Keratinocyte (primary cell): ENCODE measurements around the gene AVL9. TPM values are rescaled to one million over a fixed set of nuclear protein-coding genes. Genes with fewer than 3 reads are reported as not detected.

Experiments
- DNase-seq: peaks from one replicate; pipeline ENCODE4 v3.0.0-alpha.2; 2011; ENCODE audit warnings: low read depth, missing footprints, low spot score
- FAIRE-seq: peaks from 2 replicates; lab custom pipeline; 2011; peaks lifted over from hg19 to GRCh38; lab: Jason Lieb, UNC
- H2AFZ ChIP-seq: 2 replicates; pipeline ENCODE4 v1.6.0; 2012; ENCODE audit warnings: low read length, control low read depth, inconsistent platforms; ENCODE audit not compliant: control insufficient read depth
- H3K27ac ChIP-seq: 2 replicates; pipeline ENCODE4 v1.5.1; 2011; ENCODE audit warnings: low read length; ENCODE audit not compliant: control insufficient read depth, insufficient read depth
- H3K27me3 ChIP-seq: 3 replicates; pipeline ENCODE4 v1.6.0; 2011; ENCODE audit warnings: low read length; ENCODE audit not compliant: control insufficient read depth, insufficient read depth; ENCODE audit errors: extremely low read depth
- H3K36me3 ChIP-seq, 2 experiments: 2 replicates in 1 of 2; 3 replicates in 1 of 2; pipeline ENCODE4 v1.5.1; 2011; ENCODE audit warnings: low read length in 2 of 2, mild to moderate bottlenecking in 1 of 2; ENCODE audit not compliant: control insufficient read depth in 2 of 2, insufficient read depth in 2 of 2; ENCODE audit errors: extremely low read depth in 1 of 2
- H3K4me1 ChIP-seq: 3 replicates; pipeline ENCODE4 v1.5.1; 2011; ENCODE audit warnings: low read length; ENCODE audit not compliant: control insufficient read depth, insufficient read depth; ENCODE audit errors: extremely low read depth
- H3K4me2 ChIP-seq: 3 replicates; pipeline ENCODE4 v1.6.0; 2011; ENCODE audit warnings: low read depth, low read length; ENCODE audit not compliant: control insufficient read depth, insufficient read depth; ENCODE audit errors: extremely low read depth
- H3K4me3 ChIP-seq, 3 experiments: fragments of 200-600 bp in 1 of 3; sonication (generic) in 1 of 3; 2 replicates in 2 of 3; 3 replicates in 1 of 3; pipeline ENCODE4 v1.5.1; 2011 to 2016; ENCODE audit warnings: low read length in 3 of 3, mild to moderate bottlenecking in 3 of 3, control low read depth in 2 of 3, inconsistent platforms in 1 of 3, low read depth in 1 of 3, mixed read lengths in 1 of 3, mixed run types in 1 of 3, moderate library complexity in 1 of 3; ENCODE audit not compliant: control insufficient read depth in 2 of 3, insufficient read depth in 2 of 3; ENCODE audit errors: extremely low read depth in 1 of 3
- H3K79me2 ChIP-seq: 2 replicates; pipeline ENCODE4 v1.6.0; 2012; ENCODE audit warnings: low read length; ENCODE audit not compliant: control insufficient read depth, insufficient read depth
- H3K9ac ChIP-seq: 3 replicates; pipeline ENCODE4 v1.6.0; 2011; ENCODE audit warnings: low read length; ENCODE audit not compliant: control insufficient read depth, insufficient read depth; ENCODE audit errors: extremely low read depth
- H3K9me1 ChIP-seq: 3 replicates; pipeline ENCODE4 v1.6.0; 2011; ENCODE audit warnings: low read length; ENCODE audit not compliant: control insufficient read depth, insufficient read depth; ENCODE audit errors: extremely low read depth
- H3K9me3 ChIP-seq: 2 replicates; pipeline ENCODE4 v1.5.1; 2012; ENCODE audit warnings: low read depth, low read length; ENCODE audit not compliant: control insufficient read depth
- H4K20me1 ChIP-seq: 3 replicates; pipeline ENCODE4 v1.6.0; 2011; ENCODE audit warnings: low read length; ENCODE audit not compliant: control insufficient read depth, insufficient read depth; ENCODE audit errors: extremely low read depth
- CTCF ChIP-seq, 3 experiments: IDR thresholded peaks in 1 of 3; conservative IDR thresholded peaks in 1 of 3; optimal IDR thresholded peaks in 1 of 3; 2 replicates in 2 of 3; 3 replicates in 1 of 3; pipeline versions ENCODE3 to v1.5.1; 2011; ENCODE audit warnings: low read length in 3 of 3, mild to moderate bottlenecking in 3 of 3, moderate library complexity in 2 of 3, control low read depth in 1 of 3, inconsistent platforms in 1 of 3; ENCODE audit not compliant: insufficient read depth in 2 of 3; ENCODE audit errors: extremely low read depth in 1 of 3
- EZH2 ChIP-seq: IDR thresholded peaks from one replicate; pipeline ENCODE4 v1.6.1; 2012; ENCODE audit warnings: inconsistent platforms, mild to moderate bottlenecking, low read length, moderate library complexity
- dilution Hi-C: fragments of 300-500 bp; cut with MboI; formaldehyde crosslinking; loops from one replicate; pipeline ENCODE4 v1.7.0; 2020; ENCODE audit warnings: low sequenced_read_pairs; ENCODE audit not compliant: extremely low pct_ligation_motif_present
- polyA plus RNA-seq, 5 experiments: library from polyadenylated mRNA; depleted of rRNA in 3 of 5; stranded (reverse) in 3 of 5; stranded (forward) in 1 of 5; unstranded in 1 of 5; fragments of >200 nt; gene quantifications; 1 replicate in 1 of 5; 2 replicates in 3 of 5; 3 replicates in 1 of 5; pipeline versions ENCODE4 v1.2.1 to v1.2.3, GENCODE V29; 2011 to 2012; ENCODE audit warnings: missing spikeins in 2 of 5, low read depth in 1 of 5, low replicate concordance in 1 of 5

AVL9 gene
- polyA plus RNA-seq, 1 donor (not counting 4 experiments of a cell fraction or from before 2014, with no cell fraction given): 22.2 TPM

GRCh38 chr7:32564542-32564941 lies 69.3 kb downstream of the AVL9 start:
- Histone ChIP-seq H3K4me3 (no peak overlapping the region), H3K27ac (no peak overlapping the region), H3K27me3 (no peaks in the 10 kb centered on the region), H2AFZ (no peak overlapping the region), H3K9me3 (no peaks in the 10 kb centered on the region), H3K4me1 (no peaks in the 10 kb centered on the region), H4K20me1 (no peaks in the 10 kb centered on the region), H3K9ac (no peak overlapping the region), H3K79me2 (peaks cover 2% of the 10 kb centered on the region), H3K36me3 (peaks cover 2% of the 10 kb centered on the region in 2 experiments), H3K4me2 (no peak overlapping the region), H3K9me1 (no peaks in the 10 kb centered on the region)
- dilution Hi-C loops: no loop called here
- DNase-seq: no peak
- no peak for FAIRE-seq
- TF ChIP-seq CTCF (optimal IDR thresholded peaks at IDR 0.05 in 1 of 3, IDR thresholded peaks at IDR 0.05 in 1 of 3, conservative IDR thresholded peaks at IDR 0.05 in 1 of 3; ENCODE audit: extremely low read depth in 1 of 3, insufficient read depth in 2 of 3, low read length in 3 of 3) (no peak), EZH2 (no peak)

GRCh38 chr7:32569388-32570289 lies 74.3 kb downstream of the AVL9 start:
- dilution Hi-C loops: no loop called here
- no peaks in the 10 kb centered on the region for H3K9me1 ChIP-seq
- H3K9ac ChIP-seq: no peak overlapping the region
- no peak overlapping the region for H3K4me3 ChIP-seq
- H3K27ac ChIP-seq: no peak overlapping the region
- H2AFZ ChIP-seq: no peak overlapping the region
- peaks cover under 1% of the 10 kb centered on the region for H3K79me2 ChIP-seq
- H3K4me2 ChIP-seq: no peak overlapping the region
- no peak for DNase-seq
- TF ChIP-seq CTCF (optimal IDR thresholded peaks at IDR 0.05 in 1 of 3, IDR thresholded peaks at IDR 0.05 in 1 of 3, conservative IDR thresholded peaks at IDR 0.05 in 1 of 3; ENCODE audit: extremely low read depth in 1 of 3, insufficient read depth in 2 of 3, low read length in 3 of 3) (no peak), EZH2 (no peak)
- H3K27me3 ChIP-seq: no peaks in the 10 kb centered on the region
- peaks cover 5 to 7% of the 10 kb centered on the region in 2 experiments for H3K36me3 ChIP-seq
- H3K4me1 ChIP-seq: no peaks in the 10 kb centered on the region
- H3K9me3 ChIP-seq: no peaks in the 10 kb centered on the region
- no peaks in the 10 kb centered on the region for H4K20me1 ChIP-seq
- no peak for FAIRE-seq
